ENCODE data around the gene MARK1.
"Not testable (repeated sequence)": the region's sequence is repeated elsewhere in the genome, so short reads cannot be mapped to it uniquely, and the experiment has no call there.

Gene MARK1

GRCh38 chr1:220529521-220530020, 1.6 kb downstream of the MARK1 start:
- DNase-seq, result no peak

GRCh38 chr1:220533504-220534109, 5.7 kb downstream of the MARK1 start:
- no peak for DNase-seq

- DNase-seq, result no peak
Measured at GRCh38 chr1:220544901-220545303, 17.0 kb downstream of the MARK1 start.

GRCh38 chr1:220550811-220551399, 23.0 kb downstream of the MARK1 start:
- no peak for DNase-seq

GRCh38 chr1:220551718-220552117, 23.8 kb downstream of the MARK1 start:
- DNase-seq, result no peak

- no peak for DNase-seq
Measured at GRCh38 chr1:220552672-220553260, 24.8 kb downstream of the MARK1 start.

GRCh38 chr1:220556641-220557040, 28.7 kb downstream of the MARK1 start:
- DNase-seq, result no peak

- no peak for DNase-seq
Measured at GRCh38 chr1:220563564-220563963, 35.6 kb downstream of the MARK1 start.

GRCh38 chr1:220564216-220564615, 36.3 kb downstream of the MARK1 start:
- DNase-seq, result no peak

- DNase-seq, result no peak
Measured at GRCh38 chr1:220565670-220566069, 37.7 kb downstream of the MARK1 start.

GRCh38 chr1:220566869-220567268, 38.9 kb downstream of the MARK1 start:
- no peak for DNase-seq

- DNase-seq, result no peak
Measured at GRCh38 chr1:220572416-220572815, 44.5 kb downstream of the MARK1 start.

GRCh38 chr1:220573836-220574235, 45.9 kb downstream of the MARK1 start:
- no peak for DNase-seq

GRCh38 chr1:220575718-220576497, 48.0 kb downstream of the MARK1 start:
- no peak for DNase-seq

- DNase-seq, result no peak
Measured at GRCh38 chr1:220577926-220578325, 50.0 kb downstream of the MARK1 start.

GRCh38 chr1:220579317-220579716, 51.4 kb downstream of the MARK1 start:
- no peak for DNase-seq

GRCh38 chr1:220592714-220593113, 64.8 kb downstream of the MARK1 start:
- DNase-seq, result no peak

GRCh38 chr1:220594356-220594755, 66.4 kb downstream of the MARK1 start:
- no peak for DNase-seq

- DNase-seq, result no peak
Measured at GRCh38 chr1:220595179-220595578, 67.2 kb downstream of the MARK1 start.

- DNase-seq, result no peak
Measured at GRCh38 chr1:220604926-220605325, 77.0 kb downstream of the MARK1 start.

GRCh38 chr1:220605651-220606050, 77.7 kb downstream of the MARK1 start:
- DNase-seq, result not testable (repeated sequence)

- DNase-seq, result not testable (repeated sequence)
Measured at GRCh38 chr1:220611100-220611499, 83.2 kb downstream of the MARK1 start.

- no peak for DNase-seq
Measured at GRCh38 chr1:220616836-220617235, 88.9 kb downstream of the MARK1 start.

- no peak for DNase-seq
Measured at GRCh38 chr1:220628431-220628830, 100.5 kb downstream of the MARK1 start.
